ENCODE results near the gene ATOX1. TPM values are rescaled to one million over a fixed set of nuclear protein-coding genes. Genes with fewer than 3 reads are reported as not detected.
A peak's percentile ranks its signal among the peaks of the same experiment; 100 is the strongest.

Gene ATOX1
- total and polyA plus RNA-seq, 2 of the 13 experiments (the other 11 are each of a cell fraction or from before 2014, with no cell fraction given): 62.4 to 124 TPM

GRCh38 chr5:151772029-151772845 is 13.8 kb upstream of the ATOX1 start (continued):
- TF ChIP-seq, protein P1, sequence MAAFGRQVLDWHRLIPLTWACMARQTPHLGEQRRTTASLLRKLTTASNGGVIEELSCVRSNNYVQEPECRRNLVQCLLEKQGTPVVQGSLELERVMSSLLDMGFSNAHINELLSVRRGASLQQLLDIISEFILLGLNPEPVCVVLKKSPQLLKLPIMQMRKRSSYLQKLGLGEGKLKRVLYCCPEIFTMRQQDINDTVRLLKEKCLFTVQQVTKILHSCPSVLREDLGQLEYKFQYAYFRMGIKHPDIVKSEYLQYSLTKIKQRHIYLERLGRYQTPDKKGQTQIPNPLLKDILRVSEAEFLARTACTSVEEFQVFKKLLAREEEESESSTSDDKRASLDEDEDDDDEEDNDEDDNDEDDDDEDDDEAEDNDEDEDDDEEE (CRISPR knock-in tag; IDR thresholded peaks at IDR 0.05): peak; percentile 25; the same call in 1 of the 2 replicates
- peak; percentile 54; the same call in 1 of the 2 replicates for TF ChIP-seq HNF1B (CRISPR knock-in tag; IDR thresholded peaks at IDR 0.05)
- no peak; the same call in none of the 2 replicates for TF ChIP-seq ARID4A (CRISPR knock-in tag; IDR thresholded peaks at IDR 0.05; ENCODE audit: borderline replicate concordance)
- TF ChIP-seq ADNP (CRISPR knock-in tag; IDR thresholded peaks at IDR 0.05): no peak
- peak; percentile 25; the same call in 1 of the 2 replicates for TF ChIP-seq ZC3H4 (CRISPR knock-in tag; IDR thresholded peaks at IDR 0.05; ENCODE audit: borderline replicate concordance)
- TF ChIP-seq, protein P2, sequence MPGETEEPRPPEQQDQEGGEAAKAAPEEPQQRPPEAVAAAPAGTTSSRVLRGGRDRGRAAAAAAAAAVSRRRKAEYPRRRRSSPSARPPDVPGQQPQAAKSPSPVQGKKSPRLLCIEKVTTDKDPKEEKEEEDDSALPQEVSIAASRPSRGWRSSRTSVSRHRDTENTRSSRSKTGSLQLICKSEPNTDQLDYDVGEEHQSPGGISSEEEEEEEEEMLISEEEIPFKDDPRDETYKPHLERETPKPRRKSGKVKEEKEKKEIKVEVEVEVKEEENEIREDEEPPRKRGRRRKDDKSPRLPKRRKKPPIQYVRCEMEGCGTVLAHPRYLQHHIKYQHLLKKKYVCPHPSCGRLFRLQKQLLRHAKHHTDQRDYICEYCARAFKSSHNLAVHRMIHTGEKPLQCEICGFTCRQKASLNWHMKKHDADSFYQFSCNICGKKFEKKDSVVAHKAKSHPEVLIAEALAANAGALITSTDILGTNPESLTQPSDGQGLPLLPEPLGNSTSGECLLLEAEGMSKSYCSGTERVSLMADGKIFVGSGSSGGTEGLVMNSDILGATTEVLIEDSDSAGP (CRISPR knock-in tag; IDR thresholded peaks at IDR 0.05; ENCODE audit: borderline replicate concordance): peak; percentile 20
- TF ChIP-seq SAP130 (CRISPR knock-in tag; IDR thresholded peaks at IDR 0.05; ENCODE audit: low read depth): peak; percentile 24
- TF ChIP-seq IKZF4 (CRISPR knock-in tag; IDR thresholded peaks at IDR 0.05; ENCODE audit: borderline replicate concordance, low read depth, not compliant biosample characterization): peak; percentile 32
- TF ChIP-seq ZNF556 (CRISPR knock-in tag; IDR thresholded peaks at IDR 0.05; ENCODE audit: borderline replicate concordance): no peak
- TF ChIP-seq RBM39 (IDR thresholded peaks at IDR 0.05; ENCODE audit: low read depth, low read length, poor library complexity, severe bottlenecking): peak; percentile 32
- peak; percentile 82 for TF ChIP-seq RBFOX2 (IDR thresholded peaks at IDR 0.05; ENCODE audit: low read depth, low read length)
- TF ChIP-seq RAD51 (IDR thresholded peaks at IDR 0.05; ENCODE audit: borderline replicate concordance): no peak
- TF ChIP-seq FOXM1 (CRISPR knock-in tag; IDR thresholded peaks at IDR 0.05): no peak
- TF ChIP-seq, protein P3, sequence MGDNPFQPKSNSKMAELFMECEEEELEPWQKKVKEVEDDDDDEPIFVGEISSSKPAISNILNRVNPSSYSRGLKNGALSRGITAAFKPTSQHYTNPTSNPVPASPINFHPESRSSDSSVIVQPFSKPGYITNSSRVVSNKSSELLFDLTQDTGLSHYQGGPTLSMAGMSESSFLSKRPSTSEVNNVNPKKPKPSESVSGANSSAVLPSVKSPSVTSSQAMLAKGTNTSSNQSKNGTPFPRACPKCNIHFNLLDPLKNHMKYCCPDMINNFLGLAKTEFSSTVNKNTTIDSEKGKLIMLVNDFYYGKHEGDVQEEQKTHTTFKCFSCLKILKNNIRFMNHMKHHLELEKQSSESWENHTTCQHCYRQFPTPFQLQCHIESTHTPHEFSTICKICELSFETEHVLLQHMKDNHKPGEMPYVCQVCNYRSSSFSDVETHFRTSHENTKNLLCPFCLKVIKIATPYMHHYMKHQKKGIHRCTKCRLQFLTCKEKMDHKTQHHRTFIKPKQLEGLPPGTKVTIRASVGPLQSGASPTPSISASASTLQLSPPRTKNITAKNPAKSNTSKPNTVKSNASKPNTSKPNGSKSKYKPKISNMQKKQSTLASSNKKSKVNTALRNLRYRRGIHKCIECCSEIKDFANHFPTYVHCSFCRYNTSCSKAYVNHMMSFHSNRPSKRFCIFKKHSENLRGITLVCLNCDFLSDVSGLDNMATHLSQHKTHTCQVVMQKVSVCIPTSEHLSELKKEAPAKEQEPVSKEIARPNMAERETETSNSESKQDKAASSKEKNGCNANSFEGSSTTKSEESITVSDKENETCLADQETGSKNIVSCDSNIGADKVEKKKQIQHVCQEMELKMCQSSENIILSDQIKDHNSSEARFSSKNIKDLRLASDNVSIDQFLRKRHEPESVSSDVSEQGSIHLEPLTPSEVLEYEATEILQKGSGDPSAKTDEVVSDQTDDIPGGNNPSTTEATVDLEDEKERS (CRISPR knock-in tag; IDR thresholded peaks at IDR 0.05): no peak

Measured in HepG2 (cell line).